Measurements from ENCODE around the gene MAN1C1. TPM values are rescaled to one million over a fixed set of nuclear protein-coding genes. Genes with fewer than 3 reads are reported as not detected.
"Not testable (repeated sequence)": the region's sequence is repeated elsewhere in the genome, so short reads cannot be mapped to it uniquely, and the experiment has no call there.

The MAN1C1 gene
- total RNA-seq, 2 experiments from 2014 or later = 28.9 to 31.1 TPM

DNA sequence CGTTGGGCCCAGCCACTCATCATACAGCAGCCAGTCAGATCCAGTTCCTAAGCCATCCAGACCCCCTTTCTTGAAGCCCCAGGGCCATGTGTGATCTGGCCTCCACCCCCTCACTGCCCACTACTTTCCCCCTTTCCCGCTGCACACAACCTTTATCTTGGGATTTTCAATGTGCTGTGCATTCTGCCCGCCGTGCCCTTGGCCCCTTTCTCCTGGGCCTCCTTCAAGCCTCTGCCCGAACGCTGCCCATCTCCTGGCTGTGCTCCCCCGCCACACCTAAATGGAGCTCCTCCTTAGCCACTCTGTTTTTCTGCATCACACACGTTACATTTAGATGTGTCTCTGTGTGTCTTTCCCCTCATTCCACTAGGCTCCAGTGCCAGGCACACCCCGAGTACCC is 116.7 kb downstream of the MAN1C1 start:
- H3K36me3 Mint-ChIP-seq (ENCODE audit: low read depth) = peaks cover 6% of the 10 kb centered on the region
- no peak for DNase-seq
- H3K27me3 Mint-ChIP-seq = peaks cover 12% of the 10 kb centered on the region
- H3K4me3 Mint-ChIP-seq = no peak overlapping the region
- H3K9me3 Mint-ChIP-seq = peaks cover 5% of the 10 kb centered on the region
- ChIA-PET POLR2A (no interaction called here), CTCF (interaction anchor here (0.5 to 1.6 kb wide), 6 partner anchors 9 to 1961 kb away, joined by 3 to 4 read pairs (median 4); no protein-coding TSS in a partner anchor)
- H3K27ac Mint-ChIP-seq = no peak overlapping the region
- peaks cover 33% of the 10 kb centered on the region for H3K4me1 Mint-ChIP-seq

DNA sequence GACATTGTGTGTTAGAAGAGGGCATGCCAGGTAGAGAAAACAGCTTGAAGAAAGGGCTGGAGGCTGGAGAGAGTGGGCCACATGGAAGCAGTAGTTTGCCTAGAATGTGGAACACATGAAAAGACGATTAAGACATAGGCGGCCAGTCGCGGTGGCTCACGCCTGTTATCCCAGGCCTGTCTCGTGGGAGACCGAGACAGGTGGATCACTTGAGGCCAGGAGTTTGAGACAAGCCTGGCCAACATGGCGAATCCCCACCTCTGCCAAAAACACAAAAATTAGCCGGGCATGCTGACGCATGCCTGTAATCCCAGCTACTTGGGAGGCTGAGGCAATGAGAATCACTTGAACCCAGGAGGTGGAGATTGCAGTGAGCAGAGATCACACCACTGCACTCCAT is 118.4 kb downstream of the MAN1C1 start:
- H3K9me3 Mint-ChIP-seq; H3K36me3 Mint-ChIP-seq (ENCODE audit: low read depth); H3K27ac Mint-ChIP-seq; DNase-seq; POLR2A ChIA-PET; H3K27me3 Mint-ChIP-seq; H3K4me3 Mint-ChIP-seq: not testable (repeated sequence)
- CTCF ChIA-PET = interaction anchor here (1.5 kb wide), 1 partner anchor 15 kb away, joined by 3 read pairs; no protein-coding TSS in a partner anchor
- peaks cover 25% of the 10 kb centered on the region for H3K4me1 Mint-ChIP-seq

DNA sequence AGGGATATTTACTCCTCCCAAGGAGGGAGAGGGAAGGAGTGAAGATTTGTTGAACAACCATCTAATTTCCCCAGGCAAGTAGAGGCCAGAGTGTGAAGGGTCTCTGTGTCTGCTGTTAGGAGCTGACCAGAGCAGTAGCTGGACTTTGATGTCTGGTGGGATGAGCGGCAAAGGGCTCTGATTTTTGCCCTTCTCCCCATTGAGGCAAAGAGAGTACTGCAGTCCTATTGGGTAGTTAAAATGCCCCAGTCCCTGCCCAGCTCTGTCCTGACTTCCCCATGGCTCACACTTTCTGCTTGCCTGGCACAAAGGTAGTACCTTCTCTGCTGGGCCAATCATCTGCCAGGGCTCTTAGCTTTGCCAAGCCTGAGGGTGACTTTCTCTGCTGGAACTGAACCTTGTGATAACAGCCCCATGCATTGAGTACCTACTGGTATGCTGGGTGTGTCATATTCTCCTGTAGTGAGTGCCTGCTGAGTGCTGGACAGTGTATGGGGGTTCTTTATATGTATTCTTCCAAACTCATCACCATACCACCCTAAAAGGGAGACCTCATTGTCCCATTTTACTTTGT is 119.5 kb downstream of the MAN1C1 start:
- H3K36me3 Mint-ChIP-seq (ENCODE audit: low read depth) = peaks cover 11% of the 10 kb centered on the region
- peaks cover 9% of the 10 kb centered on the region for H3K27me3 Mint-ChIP-seq
- ChIA-PET CTCF (interaction anchor here (0.9 to 1.4 kb wide), 4 partner anchors 10 to 33 kb away, joined by 3 to 4 read pairs (median 4); no protein-coding TSS in a partner anchor), POLR2A (interaction anchor here (0.6 kb wide), 1 partner anchor 138 kb away, joined by 3 read pairs; no protein-coding TSS in a partner anchor)
- H3K4me1 Mint-ChIP-seq = peaks cover 14% of the 10 kb centered on the region
- H3K27ac Mint-ChIP-seq = no peak overlapping the region
- no peak for DNase-seq
- no peak overlapping the region for H3K4me3 Mint-ChIP-seq
- H3K9me3 Mint-ChIP-seq = peaks cover 5% of the 10 kb centered on the region

DNA sequence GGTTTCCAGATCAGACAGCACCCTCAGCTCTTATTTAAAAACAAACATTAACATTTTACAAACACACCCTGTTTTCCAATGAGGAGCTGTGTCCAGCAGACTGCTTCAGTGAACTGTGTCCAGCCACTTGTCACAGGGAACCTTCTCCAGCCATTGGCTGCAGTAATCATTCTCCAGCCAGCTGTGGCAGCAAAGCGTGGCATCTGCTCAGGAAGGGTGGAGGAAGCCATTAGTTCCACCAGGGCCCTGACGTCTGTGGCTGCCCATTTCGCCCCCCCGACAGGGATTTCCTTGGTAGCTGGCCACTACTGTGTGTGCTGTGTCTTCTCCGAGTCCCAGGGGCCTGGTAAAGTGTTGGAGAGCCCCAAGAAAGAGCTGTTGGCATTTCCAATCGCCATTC is 120.5 kb downstream of the MAN1C1 start:
- ChIA-PET CTCF (interaction anchor here (0.6 to 1.4 kb wide), 4 partner anchors 11 to 1152 kb away, joined by 3 to 4 read pairs (median 4); no protein-coding TSS in a partner anchor), POLR2A (no interaction called here)
- Mint-ChIP-seq H3K27ac (no peak overlapping the region), H3K4me1 (peaks cover 6% of the 10 kb centered on the region), H3K9me3 (peaks cover 5% of the 10 kb centered on the region), H3K36me3 (ENCODE audit: low read depth) (peaks cover 11% of the 10 kb centered on the region), H3K4me3 (no peak overlapping the region), H3K27me3 (peaks cover 9% of the 10 kb centered on the region)
- no peak for DNase-seq

DNA sequence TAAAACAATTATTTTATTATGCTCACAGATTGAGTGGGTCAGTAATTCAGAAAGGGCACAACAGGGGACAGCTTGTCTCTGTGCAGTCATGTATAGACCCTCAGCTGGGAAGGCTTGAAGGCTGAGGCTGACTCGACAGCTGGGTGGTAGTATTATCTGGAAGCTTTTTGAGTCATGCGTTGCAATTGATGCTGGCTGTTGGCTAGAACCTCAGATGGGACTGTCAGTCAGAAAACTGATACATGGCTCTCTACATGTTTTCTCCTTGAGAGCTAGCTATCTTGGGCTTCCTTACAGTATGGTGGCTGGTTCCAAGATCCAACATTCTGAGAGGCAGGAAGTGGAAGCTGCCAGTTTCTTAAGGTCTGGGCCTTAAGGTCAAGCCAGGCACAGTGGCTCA is 121.9 kb downstream of the MAN1C1 start:
- Mint-ChIP-seq H3K9me3 (peaks cover 5% of the 10 kb centered on the region), H3K27me3 (peaks cover 7% of the 10 kb centered on the region), H3K4me1 (peaks cover 5% of the 10 kb centered on the region), H3K36me3 (ENCODE audit: low read depth) (peaks cover 11% of the 10 kb centered on the region), H3K27ac (no peak overlapping the region), H3K4me3 (no peak overlapping the region)
- POLR2A ChIA-PET = no interaction called here
- no peak for DNase-seq
- CTCF ChIA-PET = interaction anchor here (0.6 to 1.6 kb wide), 4 partner anchors 12 to 49 kb away, joined by 3 read pairs; no protein-coding TSS in a partner anchor

DNA sequence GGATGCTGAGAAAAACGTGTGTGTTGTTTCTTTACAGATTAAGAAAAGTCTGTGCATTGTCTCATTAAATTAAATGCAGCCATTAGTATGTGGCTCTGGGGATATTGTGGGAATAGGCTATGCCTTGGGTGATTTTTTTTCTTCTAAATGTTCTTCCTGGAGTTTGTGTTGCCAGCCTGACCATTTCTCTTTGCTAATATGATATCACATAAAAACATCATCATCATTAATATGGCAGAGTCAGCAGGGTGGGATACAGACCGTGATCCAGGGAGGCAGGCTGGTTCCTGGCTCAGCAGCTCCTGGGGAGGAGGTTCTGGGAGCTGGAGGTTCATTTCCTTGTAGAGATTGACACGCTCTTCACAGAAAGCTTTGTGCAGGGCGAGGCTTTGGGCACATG is 122.8 kb downstream of the MAN1C1 start:
- H3K4me1 Mint-ChIP-seq = peaks cover 5% of the 10 kb centered on the region
- ChIA-PET CTCF (interaction anchor here (1.2 to 1.6 kb wide), 3 partner anchors 14 to 49 kb away, joined by 3 read pairs; no protein-coding TSS in a partner anchor), POLR2A (interaction anchor here (0.6 kb wide), 1 partner anchor 326 kb away, joined by 3 read pairs; no protein-coding TSS in a partner anchor)
- peaks cover 5% of the 10 kb centered on the region for H3K9me3 Mint-ChIP-seq
- peaks cover 11% of the 10 kb centered on the region for H3K36me3 Mint-ChIP-seq (ENCODE audit: low read depth)
- H3K27me3 Mint-ChIP-seq = peaks cover 7% of the 10 kb centered on the region
- DNase-seq = no peak
- H3K4me3 Mint-ChIP-seq = no peak overlapping the region
- H3K27ac Mint-ChIP-seq = no peak overlapping the region

DNA sequence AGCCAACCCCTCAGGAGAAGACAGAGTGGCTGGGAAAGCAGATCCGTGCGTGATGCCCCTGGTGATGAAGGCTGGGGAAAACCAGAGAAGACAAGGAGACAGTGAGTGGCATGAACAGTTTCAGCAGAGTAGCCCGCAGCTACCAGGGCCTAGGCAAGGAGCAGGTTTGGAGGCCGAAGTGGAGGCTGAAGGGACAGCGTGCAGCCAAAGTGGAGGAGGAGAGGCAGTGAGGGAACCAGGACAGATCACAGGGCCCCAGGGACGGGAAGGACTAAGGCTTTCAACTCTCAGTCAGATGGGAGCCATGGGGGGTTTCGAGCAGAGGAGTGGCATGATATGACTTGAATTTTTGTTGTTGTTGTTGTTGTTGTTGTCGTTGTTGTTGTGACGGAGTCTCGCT is 123.5 kb downstream of the MAN1C1 start:
- Mint-ChIP-seq H3K27ac (peak overlapping the region; percentile 3), H3K4me3 (no peak overlapping the region), H3K4me1 (peaks cover 5% of the 10 kb centered on the region), H3K36me3 (ENCODE audit: low read depth) (peaks cover 11% of the 10 kb centered on the region), H3K9me3 (peaks cover 5% of the 10 kb centered on the region), H3K27me3 (peaks cover 2% of the 10 kb centered on the region)
- CTCF ChIA-PET = no interaction called here
- no peak for DNase-seq
- POLR2A ChIA-PET = interaction anchor here (0.6 kb wide), 1 partner anchor 325 kb away, joined by 3 read pairs; no protein-coding TSS in a partner anchor

DNA sequence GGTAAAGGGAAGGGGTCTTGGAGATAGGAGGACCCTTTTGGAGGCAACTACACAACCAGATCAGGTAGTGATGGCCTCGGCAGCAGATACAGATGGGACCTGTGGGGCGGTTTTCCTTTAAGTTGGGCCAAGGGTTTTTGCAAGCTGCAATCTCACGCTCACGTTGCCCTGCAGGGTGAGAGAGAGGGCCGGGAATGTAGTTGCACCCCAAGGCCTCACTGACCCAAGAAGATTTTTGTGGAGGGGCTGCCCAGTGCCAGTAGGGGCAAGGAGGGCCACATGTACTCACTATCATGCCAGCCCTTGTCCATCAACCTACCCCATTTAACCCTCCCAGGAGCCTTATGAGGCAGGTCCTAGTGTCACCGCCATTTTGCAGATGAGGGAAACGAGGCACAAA is 125.7 kb downstream of the MAN1C1 start:
- no peak for DNase-seq
- peaks cover 5% of the 10 kb centered on the region for H3K9me3 Mint-ChIP-seq
- H3K27ac Mint-ChIP-seq = no peak overlapping the region
- POLR2A ChIA-PET = no interaction called here
- no peak overlapping the region for H3K4me3 Mint-ChIP-seq
- H3K27me3 Mint-ChIP-seq = peaks cover 2% of the 10 kb centered on the region
- H3K36me3 Mint-ChIP-seq (ENCODE audit: low read depth) = peaks cover 11% of the 10 kb centered on the region
- H3K4me1 Mint-ChIP-seq = peaks cover 5% of the 10 kb centered on the region
- CTCF ChIA-PET = interaction anchor here (1.1 kb wide), 1 partner anchor 83 kb away, joined by 3 read pairs; no protein-coding TSS in a partner anchor

DNA sequence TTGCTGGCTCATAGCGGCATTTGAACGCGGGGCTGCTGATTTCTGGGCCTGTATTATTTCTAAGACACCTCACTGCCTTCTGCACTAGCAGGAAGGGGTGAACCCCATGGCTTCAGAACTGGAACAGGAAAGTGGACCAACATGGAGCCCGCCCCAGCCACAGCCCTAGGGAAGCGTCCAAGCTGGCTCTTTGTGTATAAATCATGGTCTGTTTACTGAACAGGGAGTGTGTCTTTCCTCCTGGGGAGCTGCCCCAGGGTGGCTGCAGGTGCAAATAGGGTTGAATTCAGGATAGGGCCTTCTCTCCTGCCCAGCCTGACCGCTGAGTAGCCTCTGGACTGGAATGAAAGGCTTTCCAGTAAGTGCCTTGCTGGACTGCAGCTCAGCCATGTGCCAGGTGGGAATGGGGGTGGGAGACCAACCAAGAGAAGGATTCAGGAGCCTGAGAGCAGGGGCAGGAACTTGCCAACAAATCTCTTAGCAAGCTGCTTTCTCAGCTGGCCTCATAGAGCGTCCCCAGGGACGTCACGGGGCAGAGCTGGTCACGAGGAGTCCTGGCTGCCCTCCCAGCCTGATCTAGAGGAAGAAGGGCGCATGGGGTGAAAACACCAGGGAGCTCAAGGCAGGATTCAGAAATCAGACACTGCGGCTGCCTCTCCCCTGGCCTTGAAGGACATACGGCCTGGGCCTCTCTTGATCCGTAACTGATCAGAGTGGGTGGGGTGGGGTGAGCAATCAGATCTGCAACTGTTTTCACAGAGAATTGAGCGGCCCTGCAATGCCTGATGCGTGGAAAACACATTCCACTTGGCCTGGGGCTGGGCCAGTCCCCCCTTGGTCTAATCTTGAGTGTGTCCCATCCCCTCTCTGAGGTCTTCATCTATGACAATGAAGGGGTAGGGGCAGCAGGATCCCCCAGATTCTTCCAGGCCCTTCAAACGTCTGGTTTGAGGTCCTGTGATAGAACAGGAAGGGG is 126.9 kb downstream of the MAN1C1 start:
- ChIA-PET POLR2A (no interaction called here), CTCF (no interaction called here)
- peaks cover 3% of the 10 kb centered on the region for H3K4me1 Mint-ChIP-seq
- no peak overlapping the region for H3K27ac Mint-ChIP-seq
- no peak overlapping the region for H3K4me3 Mint-ChIP-seq
- H3K36me3 Mint-ChIP-seq (ENCODE audit: low read depth) = peaks cover 6% of the 10 kb centered on the region
- H3K9me3 Mint-ChIP-seq = no peaks in the 10 kb centered on the region
- no peaks in the 10 kb centered on the region for H3K27me3 Mint-ChIP-seq
- no peak for DNase-seq

DNA sequence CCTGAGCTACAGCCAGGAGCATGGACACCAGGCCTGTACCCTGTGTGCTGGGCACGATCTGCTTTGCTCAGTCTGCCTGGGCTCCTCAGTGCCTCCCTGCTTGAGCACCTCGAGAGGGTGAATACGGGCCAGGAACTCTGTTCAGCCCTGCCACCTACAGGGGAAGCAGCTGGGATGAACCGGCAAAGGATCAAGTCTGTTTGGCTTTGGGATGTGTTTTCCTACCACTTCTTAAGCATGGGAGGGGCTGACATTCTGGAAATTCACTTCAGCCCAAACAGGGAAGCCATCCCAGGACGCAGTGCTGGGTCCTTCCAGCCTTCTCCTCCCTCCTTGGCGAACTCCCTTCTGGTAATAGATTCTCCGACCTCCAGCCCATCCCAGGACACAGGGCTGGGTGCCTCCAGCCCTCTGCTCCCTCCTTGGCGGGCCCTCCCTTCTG is 127.6 kb downstream of the MAN1C1 start:
- Mint-ChIP-seq H3K36me3 (ENCODE audit: low read depth) (peaks cover 6% of the 10 kb centered on the region), H3K27ac (no peak overlapping the region), H3K27me3 (no peaks in the 10 kb centered on the region), H3K4me1 (peaks cover under 1% of the 10 kb centered on the region), H3K4me3 (no peak overlapping the region), H3K9me3 (no peaks in the 10 kb centered on the region)
- ChIA-PET POLR2A (no interaction called here), CTCF (no interaction called here)
- no peak for DNase-seq

DNA sequence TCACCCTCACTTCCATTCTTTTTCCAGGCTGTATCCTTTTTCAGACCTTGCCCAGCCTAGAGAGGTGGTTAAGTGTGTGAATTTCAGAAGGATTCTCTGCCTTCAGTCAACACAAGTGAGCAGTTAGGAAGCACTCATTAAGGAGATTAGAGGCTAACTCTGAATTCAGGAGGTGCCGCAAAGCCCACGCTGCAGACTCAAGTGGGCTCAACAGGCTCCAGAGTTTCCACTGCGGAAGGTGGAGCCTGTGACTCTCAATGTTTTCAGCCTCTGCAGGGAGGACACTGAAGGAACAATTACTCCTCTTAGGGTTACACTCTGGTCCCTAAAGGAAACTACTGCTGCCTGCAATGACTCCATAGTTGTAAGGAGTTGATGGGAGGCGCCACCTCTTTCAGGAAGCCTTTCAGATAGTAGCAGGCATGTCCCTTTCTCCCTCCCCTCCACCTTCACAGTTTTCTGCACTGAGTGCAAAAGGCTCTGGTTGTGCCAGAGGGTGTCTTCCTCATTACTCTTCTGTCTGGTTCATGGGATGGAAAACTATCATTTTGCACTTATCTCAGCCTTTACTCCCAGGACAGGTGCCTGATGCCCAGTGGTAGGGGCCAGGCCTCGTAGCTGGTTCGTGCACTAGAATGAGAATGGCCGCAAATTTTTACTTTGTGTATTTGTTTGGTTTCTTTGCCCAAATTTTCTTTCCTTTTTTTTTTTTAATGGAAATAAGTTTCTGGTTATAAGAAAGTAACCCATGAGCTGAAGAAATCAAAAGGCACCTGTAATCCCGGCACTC is 128.2 kb downstream of the MAN1C1 start:
- Mint-ChIP-seq H3K36me3 (ENCODE audit: low read depth) (peaks cover 4% of the 10 kb centered on the region), H3K9me3 (no peaks in the 10 kb centered on the region), H3K27me3 (no peaks in the 10 kb centered on the region), H3K4me3 (no peak overlapping the region), H3K4me1 (no peaks in the 10 kb centered on the region), H3K27ac (no peak overlapping the region)
- ChIA-PET CTCF (no interaction called here), POLR2A (no interaction called here)
- DNase-seq = no peak

DNA sequence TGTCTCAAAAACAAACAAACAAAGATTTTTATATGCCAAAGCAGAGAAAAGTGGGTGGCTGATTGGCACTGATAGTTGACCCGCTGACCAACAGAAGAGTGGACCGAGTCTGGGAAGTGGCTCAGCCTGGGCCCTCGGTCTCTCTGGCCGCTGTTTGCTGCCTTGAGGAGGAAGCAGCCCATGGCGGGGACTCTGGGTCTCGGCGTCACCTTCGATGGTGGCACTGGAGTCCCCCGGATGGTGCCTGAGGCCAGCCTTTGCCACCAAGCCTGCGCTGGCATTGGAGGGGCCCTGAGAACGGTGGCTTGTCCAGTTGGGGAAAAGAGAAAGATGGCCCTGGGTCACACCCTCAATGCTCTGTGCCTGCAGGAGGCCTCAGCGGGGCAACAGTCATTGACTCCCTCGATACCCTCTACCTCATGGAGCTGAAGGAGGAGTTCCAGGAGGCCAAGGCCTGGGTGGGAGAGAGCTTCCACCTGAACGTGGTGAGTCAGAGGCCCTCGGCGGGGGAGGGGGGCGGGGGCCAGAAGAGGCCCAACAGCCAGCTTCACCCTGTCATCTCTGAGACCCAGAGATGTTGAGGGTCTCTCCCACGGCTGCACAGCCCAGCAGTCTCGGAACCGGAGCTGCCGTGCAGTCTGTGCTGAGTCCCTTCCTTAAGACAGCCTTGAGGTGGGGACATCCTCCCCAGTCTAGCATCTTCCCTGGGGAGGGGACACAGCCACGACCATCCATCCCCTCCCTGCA is 129.9 kb downstream of the MAN1C1 start:
- Mint-ChIP-seq H3K36me3 (ENCODE audit: low read depth) (peaks cover 6% of the 10 kb centered on the region), H3K27ac (no peak overlapping the region), H3K4me3 (no peak overlapping the region), H3K9me3 (no peaks in the 10 kb centered on the region), H3K27me3 (no peaks in the 10 kb centered on the region), H3K4me1 (peaks cover 6% of the 10 kb centered on the region)
- POLR2A ChIA-PET = no interaction called here
- DNase-seq = no peak
- CTCF ChIA-PET = interaction anchor here (1.1 kb wide), 1 partner anchor 13 kb away, joined by 4 read pairs; no protein-coding TSS in a partner anchor

All from activated CD4-positive, alpha-beta T cell treated with anti-CD3 and anti-CD28 coated beads, Interleukin-2, amount 10 ng/mL, durations not matched to agents 7 days and 5 days (primary cell).